Fibroblast of peridontal ligament (primary cell): ENCODE results near the gene CMTM4.
"Not testable (repeated sequence)": the region's sequence is repeated elsewhere in the genome, so short reads cannot be mapped to it uniquely, and the experiment has no call there.

ENCODE experiments used
- DNase-seq: peaks from one replicate; pipeline ENCODE4 v3.0.0-alpha.2; 2010; ENCODE audit errors: extremely low read depth

CMTM4 gene

DNA sequence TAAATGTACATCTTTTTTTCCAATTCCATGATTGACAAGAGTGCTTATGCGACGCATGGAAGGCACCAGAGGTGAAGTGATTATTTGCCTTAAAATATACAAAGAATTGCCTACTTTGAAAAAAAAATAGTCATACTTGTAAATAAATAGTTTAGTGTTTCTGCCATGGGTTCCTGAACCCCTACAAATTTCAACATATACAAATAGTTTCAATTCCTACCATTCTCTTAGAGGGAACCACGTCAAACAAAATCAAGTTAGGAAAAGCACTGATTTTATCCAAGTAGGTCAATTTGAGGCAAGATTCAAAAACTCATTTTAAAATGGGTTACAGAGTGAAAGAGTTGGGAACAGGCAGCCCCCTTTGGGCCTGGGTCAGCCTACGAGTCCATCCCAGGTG is 80.4 kb downstream of the CMTM4 start:
- peak; percentile 15 for DNase-seq

DNA sequence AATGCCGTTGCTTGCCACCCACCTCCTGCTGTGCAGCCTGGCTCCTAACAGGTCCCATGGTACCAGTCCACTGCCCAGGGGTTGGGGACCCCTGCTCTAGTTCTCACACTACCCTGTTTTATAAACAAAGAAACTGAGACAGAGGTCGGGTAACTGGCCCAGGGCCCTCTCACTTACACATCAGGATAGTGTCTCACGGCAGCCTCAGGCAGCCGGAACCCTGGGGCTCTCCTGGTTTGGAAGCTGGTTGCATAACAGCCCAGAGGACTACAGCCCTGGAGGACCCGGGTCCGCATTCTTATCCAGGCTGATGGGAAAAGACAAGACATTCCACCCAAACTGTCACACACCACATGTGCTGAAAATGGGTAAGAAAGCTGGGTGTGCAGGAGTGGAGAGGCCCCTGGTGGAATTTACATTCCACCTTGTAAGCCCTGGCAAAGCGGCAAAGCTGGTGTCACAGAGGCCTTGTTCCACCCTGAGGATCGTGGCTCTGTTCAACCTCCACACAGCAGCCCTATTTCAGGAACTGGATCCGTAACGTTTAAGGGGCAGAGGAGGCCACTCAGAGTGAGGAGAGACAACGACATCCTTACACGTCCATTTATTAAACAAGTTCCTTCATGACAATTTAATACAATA is 82.3 kb downstream of the CMTM4 start:
- no peak for DNase-seq

DNA sequence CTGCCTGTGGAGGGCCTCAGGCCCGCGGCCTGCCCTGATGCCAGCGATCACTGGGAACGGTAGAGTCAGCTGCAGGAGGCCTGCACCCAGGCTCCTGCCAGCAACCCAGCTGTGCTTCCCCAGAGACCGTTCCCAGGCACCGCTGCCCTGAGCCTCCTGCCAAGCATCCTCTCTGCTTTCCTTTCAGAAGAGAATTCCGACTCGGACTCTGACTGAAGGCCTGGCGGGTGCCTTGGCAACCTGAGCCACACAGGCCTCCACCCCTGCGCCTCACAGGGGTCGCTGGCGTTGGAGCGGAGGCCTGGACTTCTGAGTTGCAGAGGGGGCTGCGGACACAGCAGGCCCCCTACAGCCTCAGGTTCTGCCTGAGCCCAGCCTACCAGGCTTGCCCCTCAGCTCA is 84.1 kb downstream of the CMTM4 start:
- no peak for DNase-seq

DNA sequence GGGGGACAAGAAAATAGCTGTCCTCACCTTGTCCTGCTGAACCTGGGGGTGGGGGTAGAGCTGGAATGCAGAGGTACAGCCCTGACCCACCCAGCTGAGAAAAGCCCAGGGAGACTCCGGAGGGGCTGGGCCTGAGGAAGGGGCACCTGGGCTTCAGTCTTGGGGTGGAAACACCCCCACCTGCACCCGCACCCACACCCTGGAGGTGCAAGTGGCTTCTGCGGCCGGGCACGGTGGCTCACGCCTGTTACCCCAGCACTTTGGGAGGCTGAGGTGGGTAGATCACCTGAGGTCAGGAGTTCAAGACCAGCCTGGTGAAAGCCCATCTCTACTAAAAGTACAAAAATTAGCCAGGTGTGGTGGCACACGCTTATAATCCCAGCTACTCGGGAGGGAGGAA is 84.6 kb downstream of the CMTM4 start:
- DNase-seq = not testable (repeated sequence)

DNA sequence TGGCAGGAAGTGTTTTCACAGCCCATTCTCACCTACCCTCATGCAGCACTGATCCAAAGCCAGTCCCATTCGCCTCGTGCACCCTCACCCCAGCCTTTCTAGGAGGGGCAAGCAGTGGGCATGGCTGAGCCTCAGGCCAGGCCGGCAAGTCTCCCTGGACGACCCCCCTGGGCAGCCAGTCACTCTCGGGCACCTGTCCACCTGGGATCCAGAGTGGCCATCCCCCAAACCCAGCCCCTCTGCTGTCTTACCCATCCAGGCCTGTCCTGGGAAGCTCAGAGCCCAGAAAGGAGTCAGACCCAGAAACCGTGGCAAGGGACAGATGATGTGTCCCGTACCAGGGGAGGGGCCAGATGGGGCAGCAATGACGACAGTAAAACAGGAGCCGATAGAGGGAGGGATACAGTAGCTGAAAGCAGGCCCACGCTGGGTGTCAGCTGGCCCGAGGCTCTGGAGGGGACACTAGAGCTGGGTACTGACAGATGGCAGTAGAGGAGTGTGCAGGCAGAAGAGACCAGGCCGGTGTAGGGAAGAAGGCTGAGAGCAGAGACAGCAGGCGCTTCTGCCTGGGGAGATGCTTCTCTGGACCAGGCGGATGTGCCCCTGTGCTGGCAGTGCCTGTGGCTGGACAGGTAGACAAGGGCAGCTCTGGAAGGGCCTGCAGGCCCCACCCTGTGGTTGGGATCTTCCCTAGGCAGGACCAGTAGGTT is 86.3 kb downstream of the CMTM4 start:
- DNase-seq = no peak

DNA sequence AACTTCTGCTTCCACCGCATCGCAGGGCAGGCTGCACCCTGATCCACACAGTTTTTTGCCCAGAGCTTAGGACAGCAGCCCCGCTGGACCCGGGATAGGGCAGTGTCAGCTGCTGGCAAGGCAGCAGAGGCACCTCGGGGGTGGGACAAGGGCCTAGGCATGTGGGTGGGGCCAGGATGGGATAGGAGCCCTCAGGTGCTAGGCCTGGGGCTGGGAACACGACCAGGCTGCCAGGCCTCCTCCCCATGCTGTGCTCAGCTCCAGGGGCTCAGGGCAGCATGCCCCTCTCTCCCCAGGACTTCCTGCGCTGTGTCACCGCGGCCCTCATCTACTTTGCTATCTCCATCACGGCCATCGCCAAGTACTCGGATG is 87.4 kb downstream of the CMTM4 start:
- DNase-seq = no peak

DNA sequence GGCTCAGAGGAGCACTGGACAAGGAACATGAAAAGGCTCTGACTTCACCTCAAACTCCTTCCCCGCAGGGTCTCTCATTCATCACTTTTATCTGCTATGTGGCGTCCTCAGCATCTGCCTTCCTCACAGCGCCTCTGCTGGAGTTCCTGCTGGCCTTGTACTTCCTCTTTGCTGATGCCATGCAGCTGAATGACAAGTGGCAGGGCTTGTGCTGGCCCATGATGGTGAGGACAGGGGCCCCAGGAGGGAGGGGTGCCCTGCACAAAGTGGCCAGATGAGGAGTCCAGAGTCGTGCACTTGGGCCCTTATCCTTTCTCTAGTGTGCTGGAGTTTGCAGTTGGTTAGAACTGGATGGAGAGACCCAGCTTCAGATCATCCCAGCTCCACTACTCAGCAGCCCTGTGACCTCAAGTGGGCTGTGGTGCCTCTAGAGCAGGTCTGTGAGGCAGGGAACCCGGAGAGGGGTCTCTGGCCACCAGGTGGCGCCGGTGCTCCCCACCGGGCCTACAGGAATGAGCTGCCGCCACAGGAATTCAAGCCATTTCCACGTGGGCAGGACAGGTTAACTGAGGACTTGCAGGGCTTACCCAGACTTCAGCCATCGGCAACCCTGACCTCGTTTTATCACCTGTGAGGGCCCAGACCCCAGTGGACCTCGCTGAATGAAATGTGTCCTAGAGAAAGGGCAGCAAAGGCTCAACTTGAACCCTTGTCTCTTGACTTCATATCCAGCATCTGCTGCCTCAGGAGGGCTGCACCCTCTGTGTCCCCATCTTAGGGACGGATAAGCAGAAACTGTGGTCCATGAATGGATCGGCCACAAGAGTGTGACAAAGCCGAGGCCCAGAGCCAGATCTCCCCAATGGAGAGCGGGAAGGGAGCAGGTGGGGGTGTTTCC is 88.1 kb downstream of the CMTM4 start:
- peak; percentile 76 for DNase-seq

DNA sequence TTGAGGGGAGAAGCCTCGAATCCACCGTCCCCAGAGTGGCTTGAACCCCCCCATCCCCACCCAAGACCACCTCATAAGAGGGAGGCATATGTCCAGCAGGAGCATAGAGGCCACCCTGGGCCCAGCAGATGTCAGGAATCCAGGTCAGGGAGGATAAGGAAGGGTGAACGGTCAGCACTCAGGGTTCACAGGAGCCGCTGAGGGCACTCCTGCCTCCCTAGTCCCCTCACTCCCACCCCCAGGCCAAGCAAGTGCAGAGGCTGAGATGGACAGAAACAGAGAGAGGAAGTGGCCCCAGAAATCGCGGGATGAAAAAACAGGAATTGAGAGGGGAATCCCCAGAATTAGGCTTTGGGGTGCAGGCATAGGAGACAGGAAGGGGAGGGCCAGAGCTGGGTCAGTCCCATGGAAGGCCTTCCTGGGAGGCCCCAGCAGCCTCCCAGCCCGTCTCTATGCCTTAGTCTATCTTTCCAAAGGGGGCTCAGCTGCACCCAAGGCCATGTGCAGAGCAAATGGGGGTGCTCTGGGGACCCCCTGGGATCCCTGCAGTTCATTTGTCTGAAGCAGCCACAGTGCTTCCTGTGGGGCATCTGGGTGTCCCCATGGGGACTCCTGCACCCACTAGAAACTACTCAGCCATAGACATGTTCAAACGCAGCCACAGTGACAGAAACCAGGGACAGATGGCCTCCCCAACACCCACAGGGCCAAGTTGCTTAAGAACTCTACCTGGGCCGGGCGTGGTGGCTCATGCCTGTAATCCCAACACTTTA is 90.4 kb downstream of the CMTM4 start:
- DNase-seq = no peak

DNA sequence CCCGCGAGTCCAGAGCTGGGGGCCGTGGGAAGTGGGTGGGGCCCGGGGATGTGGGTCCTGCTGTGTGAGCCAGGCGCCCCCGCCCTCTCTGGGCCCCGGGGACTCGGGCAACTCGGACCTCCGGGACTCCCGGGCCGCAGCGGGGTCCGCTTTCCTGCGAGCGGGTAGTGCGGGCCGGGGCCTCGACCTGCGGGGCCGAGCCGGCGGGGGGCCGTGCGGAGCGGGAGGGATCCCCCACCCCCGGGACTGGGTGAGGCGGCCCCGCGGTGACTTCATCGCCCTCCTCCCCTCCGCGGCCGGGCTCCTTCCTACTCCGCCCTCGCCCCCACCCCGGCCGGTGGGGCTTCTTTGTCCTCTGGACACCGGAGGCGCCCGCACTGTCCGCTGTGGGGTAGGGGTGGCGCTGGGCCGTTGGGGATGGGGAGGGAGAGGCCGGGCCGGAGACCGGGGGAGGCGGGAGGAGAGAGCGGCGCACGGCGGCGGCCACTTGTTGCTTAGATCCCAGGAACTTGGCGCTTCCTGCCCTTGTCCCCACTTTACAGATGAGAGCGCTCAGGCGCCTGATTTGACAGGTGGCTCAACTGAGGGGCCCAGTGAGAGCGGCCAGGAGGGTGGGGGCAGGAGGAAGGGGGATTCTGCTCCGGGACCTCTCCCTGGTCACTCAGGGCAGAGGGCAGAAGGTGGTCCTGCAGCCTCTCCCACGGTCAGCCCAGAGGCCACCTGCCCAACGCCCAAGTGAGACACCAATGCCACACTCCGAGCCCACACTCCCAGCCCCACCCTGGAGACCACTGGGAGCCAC is 91.2 kb downstream of the CMTM4 start:
- peak; percentile 5 for DNase-seq

DNA sequence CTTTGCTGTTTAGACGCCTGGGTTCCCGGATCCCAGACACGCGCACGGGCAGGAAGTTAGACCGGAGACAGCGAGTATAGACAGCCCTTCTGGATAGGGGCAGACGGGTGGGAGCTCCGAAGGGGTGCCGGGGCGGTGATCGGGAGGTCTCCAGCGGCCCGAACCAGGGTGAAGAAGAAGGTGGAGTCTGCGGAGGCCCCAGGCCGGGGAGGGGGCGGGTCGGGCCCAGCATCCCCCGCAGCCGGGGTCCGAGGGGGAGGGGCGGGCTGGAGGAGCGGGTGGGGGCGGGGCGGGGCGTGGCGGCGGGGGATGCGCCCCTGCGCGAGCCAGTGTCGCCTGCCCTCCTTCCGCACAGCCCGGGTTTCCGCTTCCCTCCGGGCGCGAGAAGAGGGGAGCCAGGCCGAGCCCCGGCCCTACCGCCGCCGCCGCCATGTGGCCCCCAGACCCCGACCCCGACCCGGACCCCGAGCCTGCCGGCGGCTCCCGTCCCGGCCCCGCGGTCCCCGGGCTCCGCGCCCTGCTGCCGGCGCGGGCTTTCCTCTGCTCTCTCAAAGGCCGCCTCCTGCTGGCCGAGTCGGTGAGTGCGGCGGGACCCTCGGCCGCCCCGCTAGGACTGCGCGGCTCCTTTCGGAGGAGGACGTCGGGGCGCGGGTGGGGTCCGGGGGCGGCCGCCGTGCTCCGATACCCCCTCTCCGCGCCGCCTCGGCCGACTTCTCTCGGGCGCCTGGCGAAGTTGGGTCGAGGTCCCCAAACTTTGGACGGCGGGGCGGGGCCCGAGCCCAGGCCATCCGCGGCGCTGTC is 92.0 kb downstream of the CMTM4 start, which contains the start of gene CMTM3:
Gene CMTM3, plus strand, starts transcription at position 329 of the 801 bp plus-strand sequence. Its CDS starts 102 bp downstream, at position 431.
- DNase-seq = peak; percentile 46

DNA sequence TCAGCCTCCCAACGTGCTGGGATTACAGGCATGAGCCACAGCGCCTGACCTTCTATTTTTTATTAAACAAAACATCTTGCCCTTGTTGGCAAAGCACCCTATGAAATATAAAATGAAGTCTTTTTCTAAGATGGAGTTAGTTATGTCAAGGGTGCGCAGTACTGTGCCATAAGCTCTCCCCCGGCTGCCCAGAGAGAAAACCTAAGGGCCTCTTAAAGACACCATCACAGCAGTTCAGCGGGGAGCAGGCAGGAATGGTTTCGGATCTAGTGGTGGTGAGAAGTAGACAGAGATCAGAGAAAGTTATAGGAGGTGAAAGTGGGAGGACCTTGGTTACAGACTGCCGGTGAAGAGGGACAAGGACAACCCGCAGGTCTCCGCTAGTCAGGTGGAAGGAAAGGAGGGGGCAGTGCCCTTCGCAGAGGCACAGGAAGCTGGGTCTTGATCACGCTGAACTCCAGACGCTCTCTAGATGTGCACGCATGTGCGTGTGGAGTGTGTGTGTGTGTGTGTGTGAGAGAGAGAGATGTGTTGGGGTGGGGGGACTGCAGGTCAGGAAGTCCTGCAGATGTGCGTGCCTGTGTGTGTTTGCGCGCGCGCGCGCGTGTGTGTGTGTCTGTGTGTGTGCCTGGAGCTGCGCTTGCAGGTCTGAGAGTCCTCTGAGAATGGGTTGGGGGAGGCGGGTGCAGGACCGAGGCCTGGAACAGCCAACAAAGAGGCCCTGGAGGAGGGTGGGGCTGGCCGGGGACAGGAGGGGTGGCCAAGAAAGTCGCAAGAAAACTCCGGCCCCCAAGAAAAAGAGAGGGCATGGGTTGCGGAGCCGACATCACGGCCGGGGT is 92.8 kb downstream of the CMTM4 start:
- peak; percentile 46 for DNase-seq

DNA sequence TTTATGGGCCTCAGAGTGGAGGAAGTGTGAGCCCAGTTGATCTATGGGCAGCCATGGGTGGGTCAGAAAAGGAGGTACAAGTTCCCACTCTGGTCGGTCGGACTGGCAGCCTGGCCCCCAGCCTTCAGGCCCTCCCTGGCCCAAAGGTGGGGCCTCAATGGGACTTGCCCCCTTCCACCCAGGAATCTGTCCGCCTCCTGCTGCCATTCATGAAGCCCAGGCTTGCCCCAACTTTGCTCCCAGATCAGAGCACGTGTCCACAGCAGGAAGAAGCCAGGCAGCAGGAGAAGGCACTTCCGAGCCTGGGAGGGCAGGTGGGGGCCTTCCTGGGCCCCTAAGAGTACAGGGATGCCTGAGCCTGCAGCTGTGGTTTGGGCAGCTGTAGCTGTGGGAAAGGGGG is 95.1 kb downstream of the CMTM4 start:
- DNase-seq = no peak

DNA sequence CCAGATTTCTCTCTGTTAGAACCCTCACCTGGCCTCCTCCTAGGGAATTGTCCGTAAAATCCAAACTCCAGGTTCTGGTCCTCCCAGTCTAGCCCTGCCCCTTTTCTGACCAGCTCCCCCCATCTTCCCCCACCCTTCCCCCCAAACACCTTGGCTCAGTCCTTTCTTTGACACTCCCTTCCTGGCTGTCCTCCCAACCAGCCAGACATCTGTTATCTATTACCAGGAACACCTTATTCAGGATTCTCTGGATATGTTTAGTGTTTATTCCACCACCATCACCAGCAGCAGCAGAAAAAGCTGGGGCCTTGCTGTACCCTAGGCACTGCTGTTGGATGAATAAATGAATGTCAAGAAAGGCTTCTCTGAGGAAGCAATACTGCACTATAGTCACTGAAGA is 96.1 kb downstream of the CMTM4 start:
- DNase-seq = no peak

DNA sequence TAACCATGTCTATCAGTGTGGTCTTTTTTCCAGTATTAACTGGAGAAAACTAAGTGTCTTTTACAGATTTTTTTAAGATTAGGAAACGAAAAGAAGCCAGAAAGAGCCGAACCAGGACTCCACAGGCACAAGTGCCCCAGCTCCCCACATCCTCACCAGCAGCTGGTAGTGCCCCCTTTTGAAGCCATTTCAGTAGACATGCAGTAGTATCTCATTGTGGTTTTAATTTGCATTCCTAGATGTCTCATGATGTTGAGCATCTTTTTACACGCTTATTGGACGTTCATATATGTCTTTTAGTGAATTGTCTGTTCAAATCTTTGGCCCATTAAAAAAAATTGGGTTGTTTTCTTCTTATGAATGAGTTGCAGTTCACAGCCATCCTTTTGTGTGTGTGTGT is 96.8 kb downstream of the CMTM4 start:
- no peak for DNase-seq

DNA sequence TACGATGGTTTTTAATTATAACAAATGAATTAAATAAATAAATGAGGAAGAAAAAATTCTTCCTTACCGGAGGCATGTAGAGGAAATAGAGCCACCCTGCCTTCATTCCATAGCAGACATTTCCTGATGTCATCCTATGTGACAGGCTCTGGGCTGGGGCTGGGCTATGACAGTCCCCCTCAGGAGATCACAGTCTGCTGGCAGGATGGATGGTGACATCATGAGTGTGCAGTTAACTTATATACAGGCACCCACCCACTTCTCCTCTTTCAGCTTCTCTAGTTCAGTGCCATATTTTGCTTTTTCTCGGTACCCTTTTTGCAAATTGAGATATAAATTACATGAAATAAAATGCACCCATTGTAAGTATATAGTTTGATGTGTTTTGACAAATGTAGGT is 98.4 kb downstream of the CMTM4 start:
- no peak for DNase-seq

DNA sequence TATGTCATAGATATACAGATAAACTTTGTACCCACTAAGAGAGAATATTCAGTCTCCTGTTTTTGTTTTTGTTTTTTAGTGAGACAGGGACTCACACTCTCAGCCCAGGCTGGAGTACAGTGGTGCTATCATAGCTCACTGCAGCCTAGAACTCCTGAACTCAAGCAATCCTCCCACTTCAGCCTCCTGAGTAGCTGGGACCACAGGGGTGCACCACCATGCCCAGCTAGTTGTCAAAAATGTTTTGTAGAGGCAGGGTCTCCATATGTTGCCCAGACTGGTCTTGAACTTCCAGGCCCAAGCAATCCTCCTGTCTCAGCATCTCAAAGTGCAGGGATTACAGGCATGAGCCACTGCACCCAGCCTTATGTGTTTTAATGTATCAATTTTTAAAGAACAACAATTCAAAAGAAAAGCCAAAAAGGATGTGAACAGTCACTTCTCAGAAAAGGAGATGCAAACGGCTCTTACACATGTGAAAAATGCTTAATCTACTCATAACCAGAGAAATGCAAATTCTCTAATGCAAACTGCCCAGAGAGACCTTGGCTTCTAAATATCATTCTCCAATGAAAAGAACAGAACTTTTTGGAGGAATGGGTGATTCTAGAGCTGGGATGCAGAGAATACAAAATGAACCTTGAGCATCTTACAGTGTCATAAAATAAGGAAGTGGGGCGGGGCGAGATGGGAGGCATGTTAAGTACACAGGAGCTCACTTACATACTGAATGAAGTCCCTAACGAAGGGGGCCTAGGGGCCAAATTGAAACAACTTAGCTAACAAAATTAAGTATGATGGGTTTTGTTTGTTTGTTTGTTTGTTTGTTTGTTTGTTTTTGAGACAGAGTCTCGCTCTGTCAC is 99.3 kb downstream of the CMTM4 start:
- no peak for DNase-seq

DNA sequence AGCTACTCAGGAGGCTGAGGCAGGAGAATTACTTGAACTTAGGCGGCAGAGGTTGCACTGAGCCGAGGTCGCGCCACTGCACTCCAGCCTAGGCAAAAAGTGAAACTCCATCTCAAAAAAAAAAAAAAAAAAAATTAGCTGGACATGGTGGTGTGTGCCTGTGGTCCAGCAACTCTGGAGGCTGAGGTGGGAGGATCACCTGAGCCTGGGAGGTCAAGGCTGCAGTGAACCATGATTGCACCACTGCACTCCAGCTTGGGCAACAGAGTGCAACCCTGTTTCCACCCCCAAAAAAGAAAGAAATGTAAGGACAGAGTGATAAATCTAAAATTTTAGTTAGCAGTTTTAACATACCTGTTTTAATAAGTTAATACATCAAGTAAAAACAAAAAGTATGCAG is 100.0 kb downstream of the CMTM4 start:
- not testable (repeated sequence) for DNase-seq

DNA sequence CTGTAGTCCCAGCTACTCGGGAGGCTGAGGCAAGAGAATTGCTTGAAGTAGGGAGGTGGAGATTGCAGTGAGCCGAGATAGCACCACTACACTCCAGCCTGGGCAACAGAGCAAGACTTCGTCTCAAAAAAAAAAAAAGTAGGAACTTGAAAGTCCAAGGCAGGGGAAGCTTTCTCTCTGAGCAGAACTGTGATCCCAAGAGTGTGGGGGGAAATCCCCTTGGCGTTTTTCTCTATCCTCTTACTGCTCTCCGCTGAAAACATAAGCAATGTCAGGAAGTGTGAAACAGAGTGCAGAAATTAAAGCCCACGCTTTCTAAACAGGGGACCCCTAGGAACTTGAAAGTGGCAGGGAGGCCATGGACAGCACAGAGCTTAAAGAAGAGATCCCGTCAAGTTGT is 101.8 kb downstream of the CMTM4 start:
- no peak for DNase-seq
